Neural progenitor cell (in vitro differentiated cells): ENCODE measurements around the gene CERT1. TPM values are rescaled to one million over a fixed set of nuclear protein-coding genes. Genes with fewer than 3 reads are reported as not detected.

Source experiments
- DNase-seq: peaks from one replicate; pipeline ENCODE4 v3.0.0-alpha.2; 2016; ENCODE audit warnings: low spot score
- H2AFZ ChIP-seq: fragments of 200-600 bp; sonication (generic); replicated peaks from 2 replicates; pipeline ENCODE4 v1.6.1; 2016; ENCODE audit warnings: antibody characterized with exemption
- H3F3A ChIP-seq: fragments of 200-600 bp; sonication (generic); 2 replicates; pipeline ENCODE4 v1.6.1; 2016; ENCODE audit warnings: antibody characterized with exemption, low read depth
- H3K27ac ChIP-seq: fragments of 200-600 bp; sonication (generic); 2 replicates; pipeline ENCODE4 v1.5.1; 2016; ENCODE audit warnings: mild to moderate bottlenecking
- H3K27me3 ChIP-seq: fragments of 200-600 bp; sonication (generic); 2 replicates; pipeline ENCODE4 v1.6.1; 2016; ENCODE audit warnings: mild to moderate bottlenecking, moderate library complexity
- H3K36me3 ChIP-seq: fragments of 200-600 bp; sonication (generic); 2 replicates; pipeline ENCODE4 v1.5.1; 2016
- H3K4me1 ChIP-seq: fragments of 200-600 bp; sonication (generic); 2 replicates; pipeline ENCODE4 v1.6.1; 2016; ENCODE audit warnings: mixed run types
- H3K4me2 ChIP-seq: fragments of 200-600 bp; sonication (generic); 2 replicates; pipeline ENCODE4 v1.6.1; 2016
- H3K4me3 ChIP-seq: fragments of 200-600 bp; sonication (generic); 2 replicates; pipeline ENCODE4 v1.5.1; 2016
- H3K79me2 ChIP-seq: fragments of 200-600 bp; sonication (generic); 2 replicates; pipeline ENCODE4 v1.6.1; 2016; ENCODE audit warnings: low read depth
- H3K9ac ChIP-seq: fragments of 200-600 bp; sonication (generic); 2 replicates; pipeline ENCODE4 v1.6.1; 2016
- H3K9me3 ChIP-seq: fragments of 200-600 bp; sonication (generic); 2 replicates; pipeline ENCODE4 v1.5.1; 2016; ENCODE audit warnings: low read depth
- H4K20me1 ChIP-seq: fragments of 200-600 bp; sonication (generic); 2 replicates; pipeline ENCODE4 v1.6.1; 2016; ENCODE audit warnings: low read depth
- H3K27ac Mint-ChIP-seq: 3 replicates; pipeline ENCODE4 v1.8.0; 2021; ENCODE audit warnings: mixed read lengths
- H3K27me3 Mint-ChIP-seq: 2 replicates; pipeline ENCODE4 v1.8.0; 2022; ENCODE audit warnings: low read depth, mild to moderate bottlenecking, inconsistent platforms, moderate library complexity, mixed read lengths; ENCODE audit not compliant: insufficient read depth
- H3K36me3 Mint-ChIP-seq: 3 replicates; pipeline ENCODE4 v1.8.0; 2021; ENCODE audit warnings: mixed read lengths
- H3K4me1 Mint-ChIP-seq: 3 replicates; pipeline ENCODE4 v1.8.0; 2021; ENCODE audit warnings: mixed read lengths
- H3K4me3 Mint-ChIP-seq: 3 replicates; pipeline ENCODE4 v1.8.0; 2021; ENCODE audit warnings: mild to moderate bottlenecking, moderate library complexity, mixed read lengths
- H3K9me3 Mint-ChIP-seq: 3 replicates; pipeline ENCODE4 v1.8.0; 2020; ENCODE audit warnings: mixed read lengths
- EZH2 ChIP-seq: fragments of 200-600 bp; sonication (generic); IDR thresholded peaks from 2 replicates; pipeline ENCODE4 v1.6.1; 2017; ENCODE audit warnings: antibody characterized with exemption, mild to moderate bottlenecking, moderate library complexity
- EZH2phosphoT487 ChIP-seq: fragments of 200-600 bp; sonication (generic); IDR thresholded peaks from 2 replicates; pipeline ENCODE4 v1.6.1; 2017; ENCODE audit warnings: antibody characterized with exemption
- total RNA-seq: library from RNA; depleted of rRNA; stranded (reverse); fragments of >200 nt; gene quantifications from 2 replicates; pipeline ENCODE4 v1.2.3, GENCODE V29; 2015; ENCODE audit warnings: low replicate concordance
- TF ChIP-seq, protein P1 (sequence below): fragments of 200-600 bp; sonication (generic); IDR thresholded peaks from 2 replicates; pipeline ENCODE4 v1.5.1; 2017; ENCODE audit warnings: antibody characterized with exemption, mild to moderate bottlenecking

Gene CERT1
- total RNA-seq, 1 donor from 2014 or later, result 50.4 TPM

DNA sequence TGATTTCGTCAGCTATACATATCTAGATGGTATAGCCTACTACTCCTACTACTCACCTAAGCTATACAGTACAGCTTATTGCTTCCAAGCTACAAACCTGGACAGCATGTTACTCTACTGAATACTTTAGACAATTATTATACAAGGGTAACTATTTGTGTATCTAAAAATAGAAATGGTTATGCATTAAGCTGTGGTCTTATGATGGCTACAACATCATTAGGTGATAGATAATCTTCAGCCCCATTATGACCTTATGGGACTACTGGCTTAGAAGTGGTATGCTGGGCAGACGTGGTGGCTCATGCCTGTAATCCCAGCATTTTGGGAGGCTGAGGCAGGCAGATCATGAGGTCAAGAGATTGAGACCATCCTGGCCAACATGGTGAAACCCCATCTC lies 40.2 kb downstream of the CERT1 start:
- Histone ChIP-seq H3K27ac (no peak overlapping the region), H3K36me3 (peaks cover 8% of the 10 kb centered on the region), H4K20me1 (peaks cover 8% of the 10 kb centered on the region), H3K4me3 (no peak overlapping the region), H3K4me1 (peaks cover 4% of the 10 kb centered on the region), H3K9ac (no peak overlapping the region), H3K79me2 (peaks cover 81% of the 10 kb centered on the region), H3K4me2 (no peak overlapping the region), H3K27me3 (no peaks in the 10 kb centered on the region), H3K9me3 (peaks cover 10% of the 10 kb centered on the region), H2AFZ (no peak overlapping the region), H3F3A (peaks cover 4% of the 10 kb centered on the region)
- Mint-ChIP-seq H3K27me3 (peaks cover 2% of the 10 kb centered on the region), H3K36me3 (peaks cover 29% of the 10 kb centered on the region), H3K9me3 (peaks cover 45% of the 10 kb centered on the region), H3K4me3 (no peak overlapping the region), H3K27ac (no peak overlapping the region), H3K4me1 (peaks cover 11% of the 10 kb centered on the region)
- TF ChIP-seq, protein P1, sequence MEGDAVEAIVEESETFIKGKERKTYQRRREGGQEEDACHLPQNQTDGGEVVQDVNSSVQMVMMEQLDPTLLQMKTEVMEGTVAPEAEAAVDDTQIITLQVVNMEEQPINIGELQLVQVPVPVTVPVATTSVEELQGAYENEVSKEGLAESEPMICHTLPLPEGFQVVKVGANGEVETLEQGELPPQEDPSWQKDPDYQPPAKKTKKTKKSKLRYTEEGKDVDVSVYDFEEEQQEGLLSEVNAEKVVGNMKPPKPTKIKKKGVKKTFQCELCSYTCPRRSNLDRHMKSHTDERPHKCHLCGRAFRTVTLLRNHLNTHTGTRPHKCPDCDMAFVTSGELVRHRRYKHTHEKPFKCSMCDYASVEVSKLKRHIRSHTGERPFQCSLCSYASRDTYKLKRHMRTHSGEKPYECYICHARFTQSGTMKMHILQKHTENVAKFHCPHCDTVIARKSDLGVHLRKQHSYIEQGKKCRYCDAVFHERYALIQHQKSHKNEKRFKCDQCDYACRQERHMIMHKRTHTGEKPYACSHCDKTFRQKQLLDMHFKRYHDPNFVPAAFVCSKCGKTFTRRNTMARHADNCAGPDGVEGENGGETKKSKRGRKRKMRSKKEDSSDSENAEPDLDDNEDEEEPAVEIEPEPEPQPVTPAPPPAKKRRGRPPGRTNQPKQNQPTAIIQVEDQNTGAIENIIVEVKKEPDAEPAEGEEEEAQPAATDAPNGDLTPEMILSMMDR, result no peak
- no peak for TF ChIP-seq EZH2phosphoT487
- no peak for TF ChIP-seq EZH2
- no peak for DNase-seq

DNA sequence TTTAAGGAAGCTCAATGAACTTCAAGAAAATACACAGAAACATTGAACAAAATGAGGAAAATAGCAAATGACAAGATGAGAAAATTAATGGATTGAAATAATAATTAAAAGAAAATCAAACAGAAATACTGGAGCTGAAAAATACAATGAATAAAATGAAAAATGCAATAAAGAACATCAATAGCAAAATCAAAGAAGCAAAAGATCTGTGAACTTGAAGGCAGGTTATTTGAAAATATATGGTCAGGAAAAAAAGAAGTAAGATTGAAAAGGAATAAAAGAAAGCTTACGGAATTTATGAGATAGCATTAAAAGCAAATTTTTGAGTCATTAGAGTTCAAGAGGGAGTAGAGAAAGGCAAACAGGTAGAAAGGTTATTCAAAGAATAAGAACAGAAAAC lies 42.4 kb downstream of the CERT1 start:
- H3F3A ChIP-seq, result peaks cover 4% of the 10 kb centered on the region
- no peak overlapping the region for H3K4me3 ChIP-seq
- peaks cover 25% of the 10 kb centered on the region for H3K4me1 Mint-ChIP-seq
- no peak overlapping the region for H3K9ac ChIP-seq
- peaks cover 39% of the 10 kb centered on the region for H3K9me3 Mint-ChIP-seq
- no peak for DNase-seq
- no peaks in the 10 kb centered on the region for H3K27me3 ChIP-seq
- peaks cover 2% of the 10 kb centered on the region for H3K27me3 Mint-ChIP-seq
- H3K4me3 Mint-ChIP-seq, result no peak overlapping the region
- no peak overlapping the region for H2AFZ ChIP-seq
- H4K20me1 ChIP-seq, result peaks cover 25% of the 10 kb centered on the region
- TF ChIP-seq, protein P1, result no peak
- TF ChIP-seq EZH2phosphoT487 (no peak), EZH2 (no peak)
- H3K36me3 Mint-ChIP-seq, result peaks cover 28% of the 10 kb centered on the region
- no peak overlapping the region for H3K27ac ChIP-seq
- H3K4me2 ChIP-seq, result no peak overlapping the region
- H3K9me3 ChIP-seq, result peaks cover 10% of the 10 kb centered on the region
- no peak overlapping the region for H3K27ac Mint-ChIP-seq
- peaks cover 5% of the 10 kb centered on the region for H3K36me3 ChIP-seq
- H3K4me1 ChIP-seq, result peaks cover 17% of the 10 kb centered on the region
- peaks cover 76% of the 10 kb centered on the region for H3K79me2 ChIP-seq

DNA sequence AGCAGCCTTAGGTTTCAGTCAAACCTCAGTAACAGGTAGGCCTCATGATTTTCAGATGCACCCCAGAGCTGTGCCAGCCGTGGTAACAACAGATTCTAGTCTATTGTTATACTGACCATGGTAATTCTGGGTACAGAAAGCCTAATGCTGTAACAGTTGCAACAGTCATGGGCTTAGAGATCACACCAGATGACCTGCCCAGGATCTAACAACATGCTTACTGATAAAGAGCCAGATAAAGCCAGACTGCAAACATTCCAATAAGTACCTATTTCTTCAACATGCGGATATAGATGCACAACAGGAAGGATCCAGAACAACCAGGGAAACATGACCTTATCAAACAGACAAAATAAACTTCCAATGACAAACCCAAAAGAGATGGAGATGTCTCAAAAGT lies 42.8 kb downstream of the CERT1 start:
- TF ChIP-seq, protein P1, result no peak
- TF ChIP-seq EZH2 (no peak), EZH2phosphoT487 (no peak)
- Histone ChIP-seq H3K4me3 (no peak overlapping the region), H3K36me3 (peaks cover 5% of the 10 kb centered on the region), H3K27ac (no peak overlapping the region), H2AFZ (no peak overlapping the region), H3K79me2 (peaks cover 77% of the 10 kb centered on the region), H3K9me3 (peaks cover 10% of the 10 kb centered on the region), H3K9ac (no peak overlapping the region), H3K4me2 (no peak overlapping the region), H3F3A (peaks cover 4% of the 10 kb centered on the region), H3K4me1 (peaks cover 17% of the 10 kb centered on the region), H3K27me3 (no peaks in the 10 kb centered on the region), H4K20me1 (peaks cover 29% of the 10 kb centered on the region)
- H3K27me3 Mint-ChIP-seq, result peaks cover 2% of the 10 kb centered on the region
- no peak overlapping the region for H3K27ac Mint-ChIP-seq
- no peak overlapping the region for H3K4me3 Mint-ChIP-seq
- H3K36me3 Mint-ChIP-seq, result peaks cover 30% of the 10 kb centered on the region
- no peak for DNase-seq
- H3K4me1 Mint-ChIP-seq, result peaks cover 26% of the 10 kb centered on the region
- H3K9me3 Mint-ChIP-seq, result peaks cover 41% of the 10 kb centered on the region
